HG02981 (cell line): ENCODE data around the gene CELA2B.
"Not testable (repeated sequence)": the region's sequence is repeated elsewhere in the genome, so short reads cannot be mapped to it uniquely, and the experiment has no call there.

ENCODE experiments used
- ATAC-seq: cut with Tn5 transposase; IDR thresholded peaks from one replicate; pipeline ENCODE4 v1.9.1; 2021; ENCODE audit warnings: mild to moderate bottlenecking, moderate library complexity; ENCODE audit not compliant: unreplicated experiment

The CELA2B gene

DNA sequence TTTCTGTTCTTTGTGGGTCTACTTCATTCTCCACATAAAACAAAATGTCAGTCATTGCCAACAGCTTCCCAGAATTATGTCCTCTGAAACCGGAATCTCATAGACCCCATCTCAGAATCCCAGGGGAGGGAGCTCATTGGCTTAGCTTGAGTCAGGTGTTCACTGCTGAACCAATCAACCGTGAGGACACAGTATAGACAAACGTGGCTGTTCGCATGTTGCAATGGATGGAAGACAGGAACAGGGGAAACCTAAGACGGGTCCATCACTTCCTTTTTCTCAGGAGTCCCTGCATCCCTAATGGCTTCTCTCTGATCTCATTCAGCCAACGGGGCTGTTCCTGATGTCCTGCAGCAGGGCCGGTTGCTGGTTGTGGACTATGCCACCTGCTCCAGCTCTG lies 10.2 kb upstream of the CELA2B start:
- ATAC-seq = no peak

- not testable (repeated sequence) for ATAC-seq
These were observed 8.8 kb upstream of the CELA2B start for GRCh38 chr1:15466955-15467625.

DNA sequence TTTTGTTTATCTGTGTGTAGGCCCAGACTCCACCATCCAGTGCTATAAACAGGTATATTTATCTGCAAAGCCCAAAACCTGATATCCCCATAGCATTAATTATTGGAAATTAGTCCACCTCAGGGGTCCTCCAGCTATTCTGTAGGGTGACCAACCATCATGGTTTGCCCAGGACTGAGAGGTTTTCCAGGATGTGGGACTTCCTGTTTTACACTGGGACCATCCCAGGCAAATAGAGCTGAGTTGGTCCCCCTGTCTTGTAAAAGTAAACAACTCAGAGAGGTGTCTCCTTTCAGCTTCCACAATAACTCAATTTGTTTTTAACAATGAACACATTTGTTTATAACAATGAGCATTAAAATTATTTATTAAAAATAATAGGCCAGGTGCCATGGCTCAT lies 7.8 kb upstream of the CELA2B start:
- no peak for ATAC-seq

DNA sequence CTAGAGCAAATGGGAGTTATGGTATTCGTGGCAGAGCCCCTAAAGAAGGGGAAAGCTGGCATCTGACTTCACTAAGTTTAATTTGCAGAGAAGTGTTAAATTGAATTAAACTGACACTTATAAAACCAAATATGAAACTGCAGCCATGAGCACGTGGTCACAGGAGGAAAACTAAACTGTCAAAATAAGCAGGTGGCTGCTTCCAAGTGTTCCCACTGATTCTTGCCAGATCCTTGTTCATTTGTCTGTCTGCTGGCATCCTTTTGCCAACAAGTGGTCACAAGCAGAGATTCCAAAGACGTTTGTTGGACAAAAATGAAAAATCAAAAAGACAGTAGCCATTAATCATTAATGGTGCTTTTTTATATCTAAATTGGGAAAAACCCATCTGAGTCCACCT lies 6.5 kb upstream of the CELA2B start:
- ATAC-seq = no peak

DNA sequence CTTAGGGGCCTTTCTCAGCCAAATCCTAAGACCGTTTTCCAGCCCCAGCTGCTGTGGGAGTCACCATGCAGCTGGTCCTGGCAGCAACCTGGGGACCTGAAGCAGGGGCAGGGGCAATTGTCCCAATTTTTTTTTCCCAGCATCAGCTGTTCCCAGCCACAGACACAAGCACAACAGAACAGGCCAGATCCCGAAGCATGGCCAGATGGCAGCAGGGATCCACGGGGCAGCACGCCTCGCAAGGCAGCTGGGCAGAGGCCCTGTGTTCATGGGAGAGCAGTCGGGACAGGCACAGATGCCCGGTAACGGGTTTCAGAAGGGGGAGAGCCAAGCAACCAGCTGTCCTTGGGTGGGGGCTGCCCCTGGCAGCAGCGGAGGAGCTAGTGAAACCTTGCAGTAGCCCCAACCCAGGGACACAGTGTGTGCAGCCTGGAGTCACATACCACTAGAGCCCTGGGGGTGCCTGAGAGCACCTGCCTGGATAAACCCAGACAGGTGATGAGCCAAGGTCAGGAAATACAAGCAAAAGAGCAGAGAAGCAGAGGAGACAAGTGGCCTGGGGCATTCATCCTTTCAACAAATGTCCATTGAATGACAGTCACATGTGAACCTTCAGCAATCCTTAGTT lies 6.0 kb upstream of the CELA2B start:
- not testable (repeated sequence) for ATAC-seq

DNA sequence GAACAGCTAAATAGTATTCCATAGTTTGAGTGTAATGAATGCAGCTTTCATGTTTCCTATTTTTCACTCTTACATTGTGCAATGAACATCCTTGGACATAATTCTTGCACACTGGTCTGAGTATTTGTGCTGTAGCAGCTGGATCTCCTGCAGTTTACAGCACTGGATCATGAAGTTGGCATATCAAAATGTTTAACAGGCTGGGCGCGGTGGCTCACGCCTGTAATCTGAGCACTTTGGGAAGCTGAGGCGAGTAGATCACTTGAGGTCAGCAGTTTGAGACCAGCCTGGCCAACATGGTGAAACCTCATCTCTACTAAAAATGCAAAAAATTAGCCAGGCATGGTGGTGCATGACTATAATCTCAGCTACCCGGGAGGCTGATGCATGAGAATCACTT lies 4.8 kb upstream of the CELA2B start:
- ATAC-seq = not testable (repeated sequence)

- not testable (repeated sequence) for ATAC-seq
These were observed 4.2 kb upstream of the CELA2B start for GRCh38 chr1:15471723-15472122.

- no peak for ATAC-seq
These were observed 3.3 kb upstream of the CELA2B start for GRCh38 chr1:15472587-15472986.

- ATAC-seq = no peak
These were observed 1.0 kb downstream of the CELA2B start for GRCh38 chr1:15476927-15477326.

DNA sequence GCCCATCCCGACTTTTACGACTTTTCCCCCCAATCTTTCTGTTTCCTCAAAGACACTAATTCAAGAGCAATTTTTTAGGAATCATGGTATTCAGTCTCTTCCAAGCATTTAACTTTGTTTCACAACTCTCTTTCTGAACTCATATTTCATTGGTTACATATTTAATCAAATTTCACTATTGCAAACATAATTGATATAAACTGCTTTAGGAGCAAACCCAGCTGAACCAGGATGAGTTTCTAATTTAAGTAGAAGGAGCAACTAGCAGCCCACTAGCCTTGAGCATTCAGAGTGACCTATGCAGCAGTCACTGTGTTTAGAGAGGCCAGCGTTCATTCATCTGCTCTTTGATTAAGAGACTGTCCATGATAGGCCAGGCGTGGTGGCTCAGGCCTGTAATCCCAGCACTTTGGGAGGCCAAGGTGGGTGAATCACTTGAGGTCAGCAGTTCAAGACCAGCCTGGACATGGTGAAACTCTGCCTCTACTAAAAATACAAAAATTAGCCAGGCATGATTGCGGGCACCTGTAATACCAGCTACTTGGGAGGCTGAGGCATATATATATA lies 1.8 kb downstream of the CELA2B start:
- ATAC-seq = no peak

DNA sequence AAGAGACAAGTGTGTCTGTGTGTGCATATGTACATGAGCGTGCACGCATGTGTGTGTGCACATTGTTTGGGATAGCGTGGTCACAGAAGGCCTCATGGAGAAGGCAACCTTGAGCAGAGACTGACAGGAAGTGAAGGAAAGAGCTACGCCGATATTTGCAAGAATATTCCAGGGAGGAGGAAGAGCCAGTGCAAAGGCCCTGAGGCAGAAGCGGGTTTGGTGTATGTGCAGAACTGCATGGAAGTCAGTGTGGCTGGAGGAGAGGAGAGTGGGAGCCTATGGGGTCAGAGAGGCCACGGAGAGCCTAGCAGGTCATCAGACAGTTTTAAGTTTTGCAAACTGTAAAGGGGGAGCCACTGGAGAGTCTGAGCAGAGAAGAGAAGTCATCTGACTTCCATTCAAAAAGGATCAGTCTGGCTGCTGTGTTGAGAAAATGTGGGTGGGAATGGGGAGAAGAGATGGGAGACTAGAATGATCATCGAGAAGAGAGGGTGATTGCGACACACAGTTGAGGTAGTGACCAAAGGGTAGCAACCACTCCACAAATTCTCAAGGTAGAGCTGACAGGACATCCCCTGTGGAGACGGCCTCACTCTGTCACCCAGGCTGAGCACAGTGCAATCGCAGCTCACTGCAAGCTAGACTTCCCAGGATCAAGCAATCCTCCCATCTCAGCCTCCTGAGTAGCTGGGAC lies 3.9 kb downstream of the CELA2B start:
- ATAC-seq = no peak

GRCh38 chr1:15482455-15482854 lies 6.6 kb downstream of the CELA2B start:
- ATAC-seq = not testable (repeated sequence)

DNA sequence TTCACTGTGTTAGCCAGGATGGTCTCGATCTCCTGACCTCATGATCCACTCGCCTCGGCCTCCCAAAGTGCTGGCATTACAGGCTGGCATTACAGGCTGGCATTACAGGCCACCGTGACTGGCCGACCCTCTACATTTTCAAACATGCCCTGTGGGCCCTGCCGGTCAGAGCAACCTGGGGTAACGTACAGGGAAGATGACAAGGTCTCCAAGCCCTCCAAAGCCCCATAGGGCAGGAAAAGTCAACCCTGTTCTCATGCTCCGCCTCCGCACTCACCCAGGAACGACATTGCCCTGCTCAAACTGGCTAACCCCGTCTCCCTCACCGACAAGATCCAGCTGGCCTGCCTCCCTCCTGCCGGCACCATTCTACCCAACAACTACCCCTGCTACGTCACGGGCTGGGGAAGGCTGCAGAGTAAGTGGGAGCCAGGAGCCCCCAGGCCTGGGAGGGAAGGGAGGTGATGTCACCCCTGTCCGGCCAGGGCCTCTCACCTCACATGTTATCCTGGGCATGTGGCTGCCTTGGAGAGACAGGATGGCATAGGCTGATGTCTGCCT lies 7.2 kb downstream of the CELA2B start:
- not testable (repeated sequence) for ATAC-seq

DNA sequence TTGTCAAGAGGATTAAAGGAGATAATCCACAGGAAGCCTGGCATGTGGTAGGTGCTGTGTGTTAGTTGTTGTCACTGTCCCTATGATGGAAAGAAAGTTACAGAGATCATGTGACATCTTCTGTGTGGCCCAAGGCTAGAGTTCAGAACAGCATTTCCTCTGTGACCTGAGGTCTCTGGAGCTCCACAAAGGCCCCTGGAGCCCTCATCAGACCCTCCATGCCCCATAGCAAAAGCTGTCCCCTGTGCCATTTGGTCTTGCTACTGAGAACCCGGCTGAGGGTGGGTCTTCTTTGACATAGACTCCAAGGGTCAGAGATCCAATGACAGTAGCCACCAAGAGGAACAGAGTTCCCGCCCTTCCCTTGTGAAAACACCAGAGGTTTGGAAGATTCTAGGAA lies 8.1 kb downstream of the CELA2B start:
- no peak for ATAC-seq

- ATAC-seq = not testable (repeated sequence)
These were observed 8.5 kb downstream of the CELA2B start for GRCh38 chr1:15484443-15484842.

DNA sequence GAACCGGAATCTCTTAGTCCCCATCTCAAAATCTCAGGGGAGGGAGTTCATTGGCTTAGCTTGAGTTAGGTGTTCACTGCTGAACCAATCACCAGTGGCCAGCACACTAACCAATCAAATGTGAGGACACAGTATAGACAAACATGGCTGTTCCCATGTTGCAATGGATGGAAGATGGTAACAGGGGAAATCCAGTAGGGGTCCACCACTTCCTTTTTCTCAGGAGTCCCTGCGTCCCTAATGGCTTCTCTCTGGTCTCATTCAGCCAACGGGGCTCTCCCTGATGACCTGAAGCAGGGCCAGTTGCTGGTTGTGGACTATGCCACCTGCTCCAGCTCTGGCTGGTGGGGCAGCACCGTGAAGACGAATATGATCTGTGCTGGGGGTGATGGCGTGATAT lies 9.7 kb downstream of the CELA2B start:
- no peak for ATAC-seq

GRCh38 chr1:15486844-15487610 lies 11.1 kb downstream of the CELA2B start:
- ATAC-seq = not testable (repeated sequence)

GRCh38 chr1:15488371-15488770 lies 12.5 kb downstream of the CELA2B start:
- no peak for ATAC-seq

DNA sequence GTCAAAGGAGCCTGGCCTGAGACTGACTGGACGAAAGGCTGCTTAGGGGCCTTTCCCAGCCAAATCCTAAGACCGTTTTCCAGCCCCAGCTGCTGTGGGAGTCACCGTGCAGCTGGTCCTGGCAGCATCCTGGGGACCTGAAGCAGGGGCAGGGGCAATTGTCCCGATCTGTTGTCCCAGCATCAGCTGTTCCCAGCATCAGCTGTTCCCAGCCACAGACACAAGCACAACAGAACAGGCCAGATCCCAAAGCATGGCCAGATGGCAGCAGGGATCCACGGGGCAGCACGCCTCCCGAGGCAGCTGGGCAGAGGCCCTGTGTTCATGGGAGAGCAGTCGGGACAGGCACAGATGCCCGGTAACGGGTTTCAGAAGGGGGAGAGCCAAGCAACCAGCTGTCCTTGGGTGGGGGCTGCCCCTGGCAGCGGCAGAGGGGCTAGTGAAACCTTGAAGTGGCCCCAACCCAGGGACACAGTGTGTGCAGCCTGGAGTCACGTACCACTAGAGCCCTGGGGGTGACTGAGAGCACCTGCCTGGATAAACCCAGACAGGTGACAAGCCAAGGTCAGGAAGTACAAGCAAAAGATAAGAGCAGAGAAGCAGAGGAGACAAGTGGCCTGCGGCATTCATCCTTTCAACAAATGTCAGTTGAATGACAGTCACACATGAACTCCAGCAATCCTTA lies 13.3 kb downstream of the CELA2B start:
- no peak for ATAC-seq

- ATAC-seq = not testable (repeated sequence)
These were observed 15.1 kb downstream of the CELA2B start for GRCh38 chr1:15491010-15491409.
